Esophagus muscularis mucosa (tissue), 4 donors: ENCODE measurements around the gene CYP27A1.

Experiments used
- CTCF ChIP-seq, 3 experiments: fragments of 200-600 bp in 2 of 3; fragments of 450-650 bp in 1 of 3; sonication (generic) in 2 of 3; IDR thresholded peaks; one replicate each; pipeline ENCODE4 v1.5.1; 2017 to 2019; ENCODE audit warnings: antibody characterized with exemption in 3 of 3, mild to moderate bottlenecking in 2 of 3, moderate library complexity in 1 of 3
- EP300 ChIP-seq: sonication (generic); formaldehyde crosslinking; IDR thresholded peaks from one replicate; pipeline ENCODE4 v1.6.1; 2017; ENCODE audit warnings: antibody characterized with exemption
- POLR2A ChIP-seq: fragments of 450-650 bp; IDR thresholded peaks from one replicate; pipeline ENCODE4 v1.6.1; 2017; ENCODE audit warnings: antibody characterized with exemption, moderate library complexity, mild to moderate bottlenecking, low read depth

DNA sequence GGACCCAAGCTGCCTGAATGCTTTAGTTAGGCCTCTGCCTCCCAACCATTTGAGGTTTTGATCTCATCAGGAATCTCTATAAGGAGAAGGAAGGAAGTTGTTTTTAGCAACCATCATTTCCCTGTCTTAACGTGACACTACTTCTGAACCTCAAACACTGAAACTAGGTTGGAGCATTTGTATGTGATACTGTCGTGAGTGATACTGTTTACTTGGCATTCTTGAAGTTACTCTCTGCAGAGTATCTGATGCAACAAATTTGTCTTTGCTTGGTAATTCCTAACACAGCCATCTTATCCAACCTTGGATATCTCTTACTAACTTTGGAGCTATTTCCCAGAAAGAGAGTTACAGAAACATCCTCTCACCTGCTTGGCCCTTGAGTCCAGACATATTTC is 49.2 kb upstream of the CYP27A1 start:
- no peak for TF ChIP-seq CTCF (IDR thresholded peaks at IDR 0.05)
- TF ChIP-seq POLR2A, result no peak
- no peak for TF ChIP-seq EP300
